ENCODE measurements around the gene ANO9.
"Not testable (repeated sequence)": the region's sequence is repeated elsewhere in the genome, so short reads cannot be mapped to it uniquely, and the experiment has no call there.

ANO9 gene

GRCh38 chr11:414318-414857, 27.4 kb downstream of the ANO9 start:
- DNase-seq = no peak

GRCh38 chr11:413120-414081, 28.4 kb downstream of the ANO9 start:
- DNase-seq = peak; percentile 1

- no peak for DNase-seq
Measured at GRCh38 chr11:412641-413119, 29.1 kb downstream of the ANO9 start.

- DNase-seq = not testable (repeated sequence)
Measured at GRCh38 chr11:411520-411919, 30.3 kb downstream of the ANO9 start.

- not testable (repeated sequence) for DNase-seq
Measured at GRCh38 chr11:410711-411110, 31.1 kb downstream of the ANO9 start.

- DNase-seq = no peak
Measured at GRCh38 chr11:409600-410483, 32.0 kb downstream of the ANO9 start.

- DNase-seq = no peak
Measured at GRCh38 chr11:409008-409599, 32.7 kb downstream of the ANO9 start.

- DNase-seq = no peak
Measured at GRCh38 chr11:408154-409007, 33.4 kb downstream of the ANO9 start.

GRCh38 chr11:407651-408123, 34.1 kb downstream of the ANO9 start:
- no peak for DNase-seq

- peak; percentile 82 for DNase-seq
Measured at GRCh38 chr11:406796-407650, 34.8 kb downstream of the ANO9 start.

GRCh38 chr11:405954-406795, 35.6 kb downstream of the ANO9 start:
- no peak for DNase-seq

GRCh38 chr11:405323-405953, 36.4 kb downstream of the ANO9 start:
- no peak for DNase-seq

- DNase-seq = no peak
Measured at GRCh38 chr11:404551-405264, 37.1 kb downstream of the ANO9 start.

GRCh38 chr11:403761-404431, 37.9 kb downstream of the ANO9 start:
- DNase-seq = no peak

- no peak for DNase-seq
Measured at GRCh38 chr11:403021-403760, 38.6 kb downstream of the ANO9 start.

- DNase-seq = not testable (repeated sequence)
Measured at GRCh38 chr11:401196-401595, 40.6 kb downstream of the ANO9 start.

- no peak for DNase-seq
Measured at GRCh38 chr11:400241-400689, 41.5 kb downstream of the ANO9 start.

Measured in retina (tissue), 1 donor.